GM18505 (cell line): ENCODE measurements around the gene RIBC2.
"Not testable (repeated sequence)": the region's sequence is repeated elsewhere in the genome, so short reads cannot be mapped to it uniquely, and the experiment has no call there.

ENCODE experiments used
- ATAC-seq: cut with Tn5 transposase; IDR thresholded peaks from one replicate; pipeline ENCODE4 v1.9.1; 2021; ENCODE audit not compliant: unreplicated experiment
- POLR2A ChIP-seq: IDR thresholded peaks from 4 replicates; pipeline ENCODE4 v1.6.1; 2011; ENCODE audit warnings: borderline replicate concordance; ENCODE audit not compliant: insufficient read depth, insufficient read length; ENCODE audit errors: extremely low read depth

The RIBC2 gene

GRCh38 chr22:45413368-45414211 is at the start of gene RIBC2, which contains the start of gene SMC1B:
RIBC2 (plus strand) TSS chr22:45413693; CDS start chr22:45413887, 194 bp downstream.
SMC1B (minus strand) TSS chr22:45413599; CDS start chr22:45413567, 32 bp downstream.
- no peak for ATAC-seq
- no peak for TF ChIP-seq POLR2A

- no peak for ATAC-seq
- no peak for TF ChIP-seq POLR2A
Observed at GRCh38 chr22:45366713-45367112, 46.8 kb upstream of the RIBC2 start.

- not testable (repeated sequence) for ATAC-seq
Observed at GRCh38 chr22:45373592-45373991, 39.9 kb upstream of the RIBC2 start.

GRCh38 chr22:45376009-45376408 is 37.5 kb upstream of the RIBC2 start:
- no peak for TF ChIP-seq POLR2A
- ATAC-seq, result no peak

- no peak for ATAC-seq
- TF ChIP-seq POLR2A, result no peak
Observed at GRCh38 chr22:45376703-45377102, 36.8 kb upstream of the RIBC2 start.

GRCh38 chr22:45381348-45381747 is 32.1 kb upstream of the RIBC2 start:
- ATAC-seq, result no peak
- TF ChIP-seq POLR2A, result no peak

GRCh38 chr22:45389546-45389945 is 23.9 kb upstream of the RIBC2 start:
- no peak for TF ChIP-seq POLR2A
- no peak for ATAC-seq

GRCh38 chr22:45397806-45398205 is 15.7 kb upstream of the RIBC2 start:
- ATAC-seq, result no peak
- no peak for TF ChIP-seq POLR2A

- no peak for ATAC-seq
- no peak for TF ChIP-seq POLR2A
Observed at GRCh38 chr22:45398214-45398613, 15.3 kb upstream of the RIBC2 start.

GRCh38 chr22:45399712-45400445 is 13.6 kb upstream of the RIBC2 start:
- no peak for ATAC-seq
- TF ChIP-seq POLR2A, result no peak

GRCh38 chr22:45402466-45402985 is 11.0 kb upstream of the RIBC2 start:
- no peak for TF ChIP-seq POLR2A
- ATAC-seq, result no peak

- no peak for TF ChIP-seq POLR2A
- no peak for ATAC-seq
Observed at GRCh38 chr22:45407793-45408192, 5.7 kb upstream of the RIBC2 start.

- ATAC-seq, result no peak
- no peak for TF ChIP-seq POLR2A
Observed at GRCh38 chr22:45413013-45413367, 503 bp upstream of the RIBC2 start.
